HG03565 (cell line): ENCODE measurements around the gene DNAH1.

ENCODE experiments used
- ATAC-seq: cut with Tn5 transposase; IDR thresholded peaks from one replicate; pipeline ENCODE4 v1.9.1; 2021; ENCODE audit warnings: mild to moderate bottlenecking, moderate library complexity; ENCODE audit not compliant: unreplicated experiment

Gene DNAH1

GRCh38 chr3:52384019-52384761 is 68.1 kb downstream of the DNAH1 start:
- ATAC-seq = no peak

- no peak for ATAC-seq
Measured at GRCh38 chr3:52385157-52385556, 69.0 kb downstream of the DNAH1 start.

GRCh38 chr3:52387481-52387880 is 71.4 kb downstream of the DNAH1 start:
- ATAC-seq = no peak

DNA sequence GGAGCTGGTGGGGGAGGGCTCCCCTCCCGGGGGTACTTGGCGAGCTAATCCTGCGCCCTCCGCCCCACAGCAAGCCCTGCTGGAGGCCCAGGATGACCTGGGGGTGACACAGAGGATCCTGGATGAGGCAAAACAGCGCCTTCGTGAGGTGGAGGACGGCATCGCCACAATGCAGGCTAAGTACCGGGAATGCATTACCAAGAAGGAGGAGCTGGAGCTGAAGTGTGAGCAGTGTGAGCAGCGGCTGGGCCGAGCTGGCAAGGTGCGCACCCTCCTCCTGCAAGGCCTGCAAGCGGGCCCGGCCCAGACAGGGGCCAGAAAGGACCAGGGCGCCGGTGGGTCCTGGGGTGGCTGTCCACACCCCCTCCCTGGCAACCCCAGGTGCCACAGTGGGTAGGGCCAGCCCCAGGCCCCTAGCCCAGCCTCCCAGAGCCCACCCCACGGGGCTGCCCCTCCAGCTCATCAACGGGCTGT is 72.3 kb downstream of the DNAH1 start:
- ATAC-seq = no peak

GRCh38 chr3:52388933-52389332 is 72.8 kb downstream of the DNAH1 start:
- ATAC-seq = no peak

- no peak for ATAC-seq
Measured at GRCh38 chr3:52391096-52391495, 75.0 kb downstream of the DNAH1 start.

DNA sequence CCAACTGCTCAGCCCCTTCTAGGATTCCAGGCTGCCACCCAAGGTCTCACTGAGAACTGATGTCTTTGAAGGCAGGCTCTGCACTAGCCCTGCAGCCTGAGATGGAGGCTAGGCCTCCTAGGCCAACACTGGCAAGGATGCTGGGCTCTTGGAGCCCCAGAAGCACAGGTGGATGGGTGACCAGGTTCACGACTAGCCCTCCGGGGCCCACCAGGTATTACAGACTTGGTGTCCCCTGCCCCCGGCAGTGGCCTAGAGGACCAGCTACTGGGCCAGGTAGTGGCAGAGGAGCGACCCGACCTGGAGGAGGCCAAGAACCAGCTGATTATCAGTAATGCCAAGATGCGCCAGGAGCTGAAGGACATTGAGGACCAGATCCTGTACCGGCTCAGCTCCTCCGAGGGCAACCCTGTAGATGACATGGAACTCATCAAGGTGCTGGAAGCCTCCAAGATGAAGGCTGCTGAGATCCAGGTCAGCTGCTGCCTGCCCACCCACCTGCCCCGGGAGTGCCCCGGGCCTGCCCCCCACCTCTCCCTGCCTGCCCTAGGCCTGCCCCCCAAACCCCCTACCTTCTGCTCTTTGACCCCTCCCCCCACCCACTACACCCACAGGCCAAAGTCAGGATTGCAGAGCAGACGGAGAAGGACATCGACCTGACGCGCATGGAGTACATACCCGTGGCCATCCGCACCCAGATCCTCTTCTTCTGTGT is 76.3 kb downstream of the DNAH1 start:
- ATAC-seq = no peak

- no peak for ATAC-seq
Measured at GRCh38 chr3:52393131-52393807, 77.2 kb downstream of the DNAH1 start.

DNA sequence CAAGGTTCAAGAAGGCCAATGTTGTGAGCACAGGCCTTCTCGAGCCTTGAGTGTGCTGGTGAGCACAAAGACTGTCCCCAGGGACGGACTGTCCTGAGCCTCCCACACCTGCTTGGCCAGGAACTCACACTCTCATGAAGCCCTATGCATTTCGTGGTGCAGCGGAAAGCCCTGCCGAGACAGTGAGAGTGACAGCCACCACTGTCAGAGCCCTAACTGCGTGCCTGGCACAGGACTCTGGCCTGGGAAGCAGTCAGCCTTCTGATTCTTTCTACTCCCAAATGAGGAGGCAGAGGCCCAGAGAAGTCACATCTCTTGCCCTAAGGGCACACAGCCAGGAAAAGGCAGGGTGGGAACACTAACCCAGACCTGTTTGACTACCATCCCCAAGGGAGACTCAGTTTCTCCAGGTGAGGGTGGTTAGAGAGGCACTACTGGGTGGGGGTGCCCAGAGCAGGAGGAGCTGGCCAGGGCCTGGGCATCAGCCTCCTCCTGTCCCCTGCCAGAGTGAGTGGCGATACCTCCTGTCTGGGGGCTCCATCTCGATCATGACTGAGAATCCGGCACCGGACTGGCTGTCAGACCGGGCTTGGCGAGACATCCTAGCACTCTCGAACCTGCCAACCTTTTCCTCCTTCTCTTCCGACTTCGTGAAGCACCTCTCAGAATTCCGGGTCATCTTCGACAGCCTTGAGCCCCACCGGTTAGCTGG is 78.0 kb downstream of the DNAH1 start:
- ATAC-seq = no peak

DNA sequence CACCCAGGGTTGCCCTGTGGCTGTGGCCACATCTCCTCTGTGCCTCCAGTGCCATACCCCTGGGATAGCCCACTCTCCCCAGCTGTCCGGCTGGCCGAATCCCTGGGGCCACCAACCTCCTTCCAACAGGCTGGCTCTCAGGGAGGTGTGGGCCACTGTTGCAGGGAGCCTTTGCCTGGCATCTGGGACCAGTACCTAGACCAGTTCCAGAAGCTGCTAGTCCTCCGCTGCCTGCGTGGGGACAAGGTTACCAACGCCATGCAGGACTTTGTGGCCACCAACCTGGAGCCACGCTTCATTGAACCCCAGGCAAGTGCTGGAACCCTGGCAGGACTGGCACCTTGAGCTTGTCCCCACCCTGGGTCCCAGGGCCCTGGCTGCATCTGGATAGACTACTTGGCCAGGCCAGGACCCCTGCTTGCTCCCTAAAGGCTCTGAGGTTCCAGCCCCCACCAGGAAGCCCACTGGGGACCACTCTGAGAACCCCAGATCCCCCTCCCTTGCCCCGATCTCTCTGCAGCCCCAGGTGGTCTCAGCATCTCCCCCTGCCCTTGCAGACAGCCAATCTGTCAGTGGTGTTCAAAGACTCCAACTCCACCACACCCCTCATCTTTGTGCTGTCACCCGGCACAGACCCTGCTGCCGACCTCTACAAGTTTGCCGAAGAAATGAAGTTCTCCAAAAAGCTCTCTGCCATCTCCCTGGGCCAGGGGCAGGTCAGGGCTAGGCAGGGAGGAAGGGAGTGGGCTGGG is 78.8 kb downstream of the DNAH1 start:
- no peak for ATAC-seq

- ATAC-seq = no peak
Measured at GRCh38 chr3:52395503-52395865, 79.4 kb downstream of the DNAH1 start.

DNA sequence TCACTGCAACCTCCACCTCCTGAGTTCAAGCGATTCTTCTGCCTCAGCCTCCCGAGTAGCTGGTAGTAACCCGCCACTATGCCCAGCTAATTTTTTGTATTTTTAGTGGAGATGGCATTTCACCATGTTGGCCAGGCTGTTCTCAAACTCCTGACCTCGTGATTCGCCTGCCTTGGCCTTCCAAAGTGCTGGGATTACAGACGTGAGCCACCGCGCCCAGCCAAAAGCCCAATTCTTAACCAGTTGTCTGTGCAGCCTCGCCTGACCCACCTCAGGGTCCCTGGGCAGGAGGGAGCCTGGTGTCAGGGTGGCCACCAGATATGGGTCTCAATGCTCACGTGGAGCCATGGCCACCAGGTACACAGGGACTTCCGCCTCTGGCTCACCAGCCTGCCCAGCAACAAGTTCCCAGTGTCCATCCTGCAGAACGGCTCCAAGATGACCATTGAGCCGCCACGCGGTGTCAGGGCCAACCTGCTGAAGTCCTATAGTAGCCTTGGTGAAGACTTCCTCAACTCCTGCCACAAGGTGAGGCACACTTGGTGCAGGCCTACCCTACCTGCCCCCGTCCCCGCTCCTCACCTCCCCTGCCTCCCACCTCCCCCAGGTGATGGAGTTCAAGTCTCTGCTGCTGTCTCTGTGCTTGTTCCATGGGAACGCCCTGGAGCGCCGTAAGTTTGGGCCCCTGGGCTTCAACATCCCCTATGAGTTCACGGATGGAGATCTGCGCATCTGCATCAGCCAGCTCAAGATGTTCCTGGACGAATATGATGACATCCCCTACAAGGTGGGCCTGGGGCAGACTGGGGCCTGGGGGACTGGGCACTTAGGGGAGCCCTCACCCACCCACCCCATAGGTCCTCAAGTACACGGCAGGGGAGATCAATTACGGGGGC is 80.1 kb downstream of the DNAH1 start:
- no peak for ATAC-seq

- no peak for ATAC-seq
Measured at GRCh38 chr3:52396907-52397591, 80.9 kb downstream of the DNAH1 start.

DNA sequence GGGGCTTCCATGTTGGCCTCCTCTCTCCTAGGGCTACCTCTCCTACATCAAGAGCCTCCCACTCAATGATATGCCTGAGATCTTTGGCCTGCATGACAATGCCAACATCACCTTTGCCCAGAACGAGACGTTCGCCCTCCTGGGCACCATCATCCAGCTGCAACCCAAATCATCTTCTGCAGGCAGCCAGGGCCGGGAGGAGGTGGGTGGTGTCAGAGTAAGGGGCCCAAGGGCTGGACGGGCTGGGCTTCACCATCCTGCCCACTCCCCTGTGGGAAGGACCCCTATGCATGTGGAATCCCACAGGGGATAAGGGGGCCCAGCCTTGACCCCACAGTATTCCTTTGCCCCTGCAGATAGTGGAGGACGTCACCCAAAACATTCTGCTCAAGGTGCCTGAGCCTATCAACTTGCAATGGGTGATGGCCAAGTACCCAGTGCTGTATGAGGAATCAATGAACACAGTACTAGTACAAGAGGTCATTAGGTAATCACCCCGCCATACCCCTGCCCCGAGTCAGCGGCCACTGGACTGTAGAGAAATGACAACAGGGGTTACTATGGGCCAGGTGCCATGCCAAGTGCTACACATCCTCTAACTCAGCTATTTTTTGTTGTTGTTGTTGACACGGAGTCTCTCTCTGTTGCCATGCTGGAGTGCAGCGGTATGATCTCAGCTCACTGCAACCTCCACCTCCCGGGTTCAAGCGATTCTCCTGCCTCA is 81.7 kb downstream of the DNAH1 start:
- ATAC-seq = no peak

DNA sequence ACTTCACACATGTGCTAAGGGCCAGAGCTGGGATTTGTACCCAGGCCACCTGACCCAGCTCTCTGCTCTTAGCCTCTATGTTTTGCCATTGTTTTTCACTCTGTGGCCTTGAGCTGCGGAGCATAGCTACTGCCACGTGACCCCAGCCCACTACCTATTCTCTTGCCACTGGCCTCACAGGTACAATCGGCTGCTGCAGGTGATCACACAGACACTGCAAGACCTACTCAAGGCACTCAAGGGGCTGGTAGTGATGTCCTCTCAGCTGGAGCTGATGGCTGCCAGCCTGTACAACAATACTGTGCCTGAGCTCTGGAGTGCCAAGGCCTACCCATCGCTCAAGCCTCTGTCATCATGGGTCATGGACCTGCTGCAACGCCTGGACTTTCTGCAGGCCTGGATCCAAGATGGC is 82.6 kb downstream of the DNAH1 start:
- ATAC-seq = no peak

GRCh38 chr3:52399131-52399530 is 83.0 kb downstream of the DNAH1 start:
- no peak for ATAC-seq

DNA sequence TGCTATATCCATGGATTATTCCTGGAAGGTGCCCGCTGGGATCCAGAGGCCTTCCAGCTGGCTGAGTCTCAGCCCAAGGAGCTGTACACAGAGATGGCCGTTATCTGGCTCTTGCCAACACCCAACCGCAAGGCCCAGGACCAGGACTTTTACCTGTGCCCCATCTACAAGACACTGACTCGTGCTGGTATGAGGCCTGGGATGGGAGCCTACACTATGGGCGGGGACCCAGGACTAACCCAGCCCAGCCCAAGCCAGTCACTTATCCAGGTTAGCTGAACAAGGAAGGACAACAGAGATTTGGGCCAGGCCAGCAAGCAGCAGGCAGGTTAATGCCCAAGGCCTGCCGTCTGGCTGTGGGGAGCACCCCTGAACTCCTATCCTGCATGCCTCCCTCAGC is 83.5 kb downstream of the DNAH1 start:
- no peak for ATAC-seq

DNA sequence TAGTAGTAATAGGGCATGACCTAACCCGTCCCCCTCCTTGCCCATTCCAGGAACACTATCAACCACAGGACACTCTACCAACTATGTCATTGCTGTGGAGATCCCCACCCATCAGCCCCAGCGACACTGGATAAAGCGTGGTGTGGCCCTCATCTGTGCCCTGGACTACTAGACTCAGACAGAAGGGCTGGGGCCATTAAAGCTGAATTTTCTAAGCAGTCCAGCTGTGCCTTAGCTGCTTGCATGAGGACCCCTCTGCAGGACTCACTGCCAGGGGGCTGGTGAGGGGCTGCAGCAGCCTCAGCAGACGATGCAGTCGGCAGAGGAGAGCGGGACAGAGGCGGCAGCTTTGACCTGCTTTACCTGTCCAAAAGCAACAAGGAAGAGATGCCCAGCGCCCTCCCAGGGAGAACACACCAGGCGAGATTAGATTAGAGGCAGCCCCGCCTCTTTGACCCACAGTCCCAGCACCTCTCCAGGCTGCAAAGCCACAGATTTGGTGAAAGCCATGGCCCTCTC is 84.2 kb downstream of the DNAH1 start:
- ATAC-seq = no peak
